Right lobe of liver (tissue), 4 donors: Measurements from ENCODE around the gene CCR8.

Experiments used
- POLR2A ChIP-seq: fragments of 450-650 bp; IDR thresholded peaks from one replicate; pipeline ENCODE4 v1.6.1; 2017; ENCODE audit warnings: antibody characterized with exemption, mild to moderate bottlenecking
- TF ChIP-seq, protein P1 (sequence below), 4 donors: fragments of 200-600 bp in 3 of 4; fragments of 450-650 bp in 1 of 4; IDR thresholded peaks; one replicate each; pipeline versions ENCODE4 v1.5.1 to v1.8.0; 2016 to 2022; ENCODE audit warnings: antibody characterized with exemption in 4 of 4, mild to moderate bottlenecking in 2 of 4
- donor health status: DM: no; HTN: no; CAD: no.
- donor health status: DM: no; HTN: no; CAD: no.
- donor health status: DM: no; HTN: yes; CAD: no.

DNA sequence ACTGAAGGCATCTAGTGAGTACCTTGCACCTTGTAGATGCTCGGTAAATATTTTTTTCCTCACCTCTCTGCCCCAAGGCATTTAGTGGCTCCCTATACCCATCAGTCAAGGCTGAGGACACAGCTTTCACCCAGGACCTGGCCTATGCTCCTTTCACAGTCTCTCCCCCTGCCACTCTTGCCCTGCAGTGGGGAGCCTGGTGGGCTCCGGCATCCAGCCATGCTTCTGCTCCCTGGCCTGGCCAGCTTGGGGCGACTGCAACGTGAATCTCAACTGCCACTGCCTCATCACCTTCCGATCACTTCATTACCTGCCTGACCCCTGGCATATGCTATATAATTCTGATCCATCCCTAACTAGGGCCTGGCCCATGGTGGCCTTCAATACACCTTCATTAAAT is 48.9 kb upstream of the CCR8 start:
- TF ChIP-seq, protein P1, sequence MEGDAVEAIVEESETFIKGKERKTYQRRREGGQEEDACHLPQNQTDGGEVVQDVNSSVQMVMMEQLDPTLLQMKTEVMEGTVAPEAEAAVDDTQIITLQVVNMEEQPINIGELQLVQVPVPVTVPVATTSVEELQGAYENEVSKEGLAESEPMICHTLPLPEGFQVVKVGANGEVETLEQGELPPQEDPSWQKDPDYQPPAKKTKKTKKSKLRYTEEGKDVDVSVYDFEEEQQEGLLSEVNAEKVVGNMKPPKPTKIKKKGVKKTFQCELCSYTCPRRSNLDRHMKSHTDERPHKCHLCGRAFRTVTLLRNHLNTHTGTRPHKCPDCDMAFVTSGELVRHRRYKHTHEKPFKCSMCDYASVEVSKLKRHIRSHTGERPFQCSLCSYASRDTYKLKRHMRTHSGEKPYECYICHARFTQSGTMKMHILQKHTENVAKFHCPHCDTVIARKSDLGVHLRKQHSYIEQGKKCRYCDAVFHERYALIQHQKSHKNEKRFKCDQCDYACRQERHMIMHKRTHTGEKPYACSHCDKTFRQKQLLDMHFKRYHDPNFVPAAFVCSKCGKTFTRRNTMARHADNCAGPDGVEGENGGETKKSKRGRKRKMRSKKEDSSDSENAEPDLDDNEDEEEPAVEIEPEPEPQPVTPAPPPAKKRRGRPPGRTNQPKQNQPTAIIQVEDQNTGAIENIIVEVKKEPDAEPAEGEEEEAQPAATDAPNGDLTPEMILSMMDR (IDR thresholded peaks at IDR 0.05), result no peak
- no peak for TF ChIP-seq POLR2A
